IPS DF 4.7 (cell line): ENCODE results near the gene ATF6B.
"Not testable (repeated sequence)": the region's sequence is repeated elsewhere in the genome, so short reads cannot be mapped to it uniquely, and the experiment has no call there.

Experiments
- DNase-seq: peaks from one replicate; pipeline ENCODE4 v3.0.0-alpha.2; 2013; ENCODE audit warnings: low spot score; ENCODE audit errors: extremely low read depth

The ATF6B gene

DNA sequence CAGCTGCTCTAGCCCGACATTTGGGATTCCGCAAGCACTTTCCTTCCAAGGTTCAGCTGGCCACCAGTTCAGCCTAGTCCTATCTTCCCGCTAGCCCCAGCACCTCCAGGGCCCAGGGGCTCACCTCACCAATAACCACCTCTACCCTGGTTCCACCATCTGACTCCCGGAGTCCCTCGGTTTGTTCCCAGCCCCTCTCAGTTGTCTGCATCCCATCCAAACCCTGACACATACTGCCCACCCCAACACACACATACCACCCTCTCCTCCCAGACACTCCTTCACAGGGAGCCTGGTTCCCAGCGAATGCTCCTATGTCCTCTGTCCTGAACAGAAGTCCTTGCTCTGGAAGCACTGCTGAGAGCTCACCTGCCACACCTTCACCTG lies 19.3 kb downstream of the ATF6B start:
- DNase-seq = no peak

DNA sequence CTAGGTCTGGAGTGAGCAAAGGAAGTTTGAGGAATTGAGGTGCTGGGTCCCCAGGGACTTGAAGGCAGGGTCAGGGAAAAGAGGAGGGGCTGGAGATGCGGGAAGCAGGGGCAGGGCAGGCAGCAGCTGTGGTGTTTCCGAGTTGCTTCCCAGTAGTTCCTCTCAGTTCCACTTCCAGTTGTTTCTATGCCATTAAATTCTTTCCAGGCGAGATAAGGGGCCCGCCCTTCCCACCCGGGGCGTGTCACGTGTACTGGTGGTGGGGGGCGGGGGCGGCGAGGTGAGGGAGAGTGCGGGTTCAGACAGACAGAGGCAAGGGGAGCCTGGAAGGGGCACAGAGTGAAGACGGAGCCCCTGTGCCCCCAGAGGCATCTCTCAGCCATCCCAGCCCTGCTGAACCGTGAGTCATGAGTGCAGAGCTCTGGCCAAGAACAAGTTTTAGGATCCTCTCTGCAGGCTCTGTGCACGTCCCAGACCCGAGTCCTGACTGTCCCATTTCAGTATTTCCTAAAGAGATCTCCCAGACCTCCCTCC lies 19.9 kb downstream of the ATF6B start:
- no peak for DNase-seq

DNA sequence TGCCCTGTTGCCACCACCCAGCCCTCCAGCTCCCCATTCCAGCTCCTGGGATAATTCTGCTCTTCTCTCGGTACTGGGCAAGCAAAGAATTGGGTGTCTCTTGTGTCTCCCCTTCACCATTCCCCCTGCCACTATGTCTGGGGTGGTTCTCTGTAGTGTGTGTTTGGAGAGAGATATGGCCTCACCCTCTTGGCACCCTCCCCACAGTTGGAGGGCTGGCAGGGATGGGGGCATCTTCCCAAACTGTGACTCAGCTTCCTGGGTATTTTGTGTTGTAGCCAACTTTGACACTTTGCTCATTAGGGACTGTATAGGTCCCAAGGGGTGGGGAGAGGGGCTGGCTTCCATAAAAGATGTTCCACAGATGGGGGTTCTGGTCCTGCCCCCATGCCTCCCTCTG lies 20.6 kb downstream of the ATF6B start:
- DNase-seq = no peak

DNA sequence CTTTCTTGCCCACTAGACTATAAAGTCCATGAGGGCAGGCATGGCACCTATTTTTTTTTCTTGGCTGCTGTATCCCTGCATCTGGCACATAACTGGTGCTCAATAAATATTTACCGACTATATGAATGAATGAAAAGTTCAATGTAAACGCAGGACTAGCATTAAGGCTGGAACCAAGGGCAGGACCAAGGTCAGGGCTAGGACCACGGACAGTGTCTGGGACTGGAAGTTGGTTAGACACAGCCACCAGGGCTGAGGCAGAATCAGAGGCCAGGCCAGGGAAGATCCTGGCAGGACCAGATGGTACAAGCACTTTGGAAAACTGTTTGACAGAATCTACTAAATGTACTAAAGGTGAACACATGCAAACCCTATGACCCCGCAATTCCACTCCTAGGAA lies 22.6 kb downstream of the ATF6B start:
- no peak for DNase-seq

DNA sequence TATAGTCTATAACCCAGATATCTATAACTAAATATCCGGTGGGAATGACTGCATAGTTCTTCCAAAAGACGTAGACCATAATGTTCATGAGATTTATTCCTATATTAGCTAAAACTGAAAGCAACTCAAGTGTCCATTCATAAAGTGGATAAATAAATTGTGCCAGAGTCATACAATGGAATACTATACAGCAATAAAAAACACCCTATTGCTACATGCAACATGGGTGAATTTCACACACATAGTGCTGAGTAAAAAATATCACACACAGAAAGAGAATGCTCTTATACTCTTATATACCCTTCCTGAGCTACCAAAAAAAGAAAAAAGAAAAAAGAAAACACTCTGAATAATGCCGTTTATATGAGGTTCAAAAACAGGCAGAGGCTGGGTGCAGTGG lies 25.8 kb downstream of the ATF6B start:
- DNase-seq = no peak

DNA sequence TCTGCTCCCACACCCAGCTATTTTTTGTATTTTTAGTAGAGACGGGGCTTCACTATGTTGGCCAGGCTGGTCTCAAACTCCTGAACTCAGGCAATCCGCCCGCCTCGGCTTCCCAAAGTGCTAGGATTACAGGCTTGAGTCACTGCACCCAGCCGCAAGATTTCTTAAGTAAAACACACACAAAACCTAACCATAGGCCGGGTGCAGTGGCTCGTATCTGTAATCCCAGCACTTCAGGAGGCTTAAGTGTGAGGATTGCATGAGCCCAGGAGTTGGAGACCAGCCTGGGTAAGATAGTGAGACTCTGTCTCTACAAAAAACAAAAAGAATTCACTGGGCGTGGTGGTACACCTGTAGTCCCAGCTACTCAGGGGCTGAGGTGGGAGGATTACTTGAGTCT lies 27.8 kb downstream of the ATF6B start:
- DNase-seq = not testable (repeated sequence)

DNA sequence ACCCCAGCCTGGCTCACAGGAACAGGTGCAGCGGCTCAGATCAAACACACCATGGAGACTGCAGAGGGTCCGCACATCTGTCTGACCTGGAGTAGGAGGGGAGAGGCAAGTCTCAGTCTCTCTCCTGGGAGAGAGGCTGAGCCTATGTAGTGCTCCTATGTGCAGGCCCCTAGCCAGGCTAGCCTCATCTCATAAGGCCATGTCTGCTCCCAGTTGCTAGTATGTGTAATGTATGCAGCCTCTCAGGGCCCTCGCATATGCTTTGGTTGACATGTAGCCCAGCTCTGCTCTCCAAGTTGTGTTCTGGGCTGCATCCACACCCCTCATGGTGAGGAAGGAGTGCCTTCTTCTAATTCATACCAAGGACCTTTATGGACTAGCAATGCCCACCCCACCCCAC lies 30.7 kb downstream of the ATF6B start:
- DNase-seq = no peak

DNA sequence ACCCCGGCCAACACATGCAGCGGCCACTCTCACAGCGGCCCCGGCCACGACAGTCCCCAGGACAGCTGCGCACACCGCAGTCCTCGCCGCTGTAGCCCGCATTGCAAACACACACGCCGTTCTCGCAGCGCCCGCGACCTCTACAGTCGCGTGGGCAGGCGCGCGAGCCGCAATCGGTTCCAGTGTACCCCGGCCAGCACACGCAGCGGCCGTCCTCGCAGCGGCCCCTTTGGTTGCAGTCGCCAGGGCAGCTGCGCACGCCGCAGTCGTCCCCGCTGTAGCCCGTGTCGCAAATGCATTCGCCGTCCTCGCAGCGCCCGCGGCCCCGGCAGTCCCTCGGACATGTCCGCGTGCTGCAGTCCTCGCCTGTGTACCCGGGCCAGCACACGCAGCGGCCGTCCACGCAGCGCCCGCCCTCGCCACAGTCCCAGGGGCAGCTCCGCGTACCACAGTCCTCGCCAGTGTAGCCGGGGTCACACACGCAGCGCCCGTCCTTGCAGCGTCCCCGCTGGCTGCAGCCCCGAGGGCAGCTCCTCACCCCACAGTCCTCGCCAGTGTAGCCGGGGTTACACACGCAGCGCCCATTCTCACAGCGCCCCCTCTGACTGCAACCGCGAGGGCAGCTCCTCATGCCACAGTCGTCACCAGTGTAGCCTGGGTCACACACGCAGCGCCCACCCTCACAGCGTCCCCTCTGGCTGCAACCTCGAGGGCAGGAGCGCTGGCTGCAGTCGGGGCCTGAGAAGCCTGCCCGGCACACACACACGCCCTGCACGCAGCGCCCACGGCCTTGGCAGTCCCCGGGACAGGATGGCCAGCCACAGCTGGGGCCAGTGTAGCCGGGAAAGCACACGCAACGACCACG lies 31.4 kb downstream of the ATF6B start:
- DNase-seq = no peak

DNA sequence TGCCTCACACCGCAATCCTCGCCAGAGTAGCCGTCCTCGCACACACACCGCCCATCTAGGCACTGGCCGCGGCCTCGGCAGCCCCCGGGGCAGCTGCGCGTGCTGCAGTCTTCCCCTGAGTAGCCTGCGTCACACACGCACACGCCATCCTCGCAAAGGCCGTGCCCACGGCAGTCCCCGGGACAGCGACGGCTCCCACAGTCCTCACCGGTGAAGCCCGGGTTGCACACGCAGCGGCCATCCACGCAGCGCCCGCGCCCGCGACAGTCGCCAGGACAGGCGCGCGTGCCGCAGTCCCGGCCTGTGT lies 32.0 kb downstream of the ATF6B start:
- DNase-seq = no peak

DNA sequence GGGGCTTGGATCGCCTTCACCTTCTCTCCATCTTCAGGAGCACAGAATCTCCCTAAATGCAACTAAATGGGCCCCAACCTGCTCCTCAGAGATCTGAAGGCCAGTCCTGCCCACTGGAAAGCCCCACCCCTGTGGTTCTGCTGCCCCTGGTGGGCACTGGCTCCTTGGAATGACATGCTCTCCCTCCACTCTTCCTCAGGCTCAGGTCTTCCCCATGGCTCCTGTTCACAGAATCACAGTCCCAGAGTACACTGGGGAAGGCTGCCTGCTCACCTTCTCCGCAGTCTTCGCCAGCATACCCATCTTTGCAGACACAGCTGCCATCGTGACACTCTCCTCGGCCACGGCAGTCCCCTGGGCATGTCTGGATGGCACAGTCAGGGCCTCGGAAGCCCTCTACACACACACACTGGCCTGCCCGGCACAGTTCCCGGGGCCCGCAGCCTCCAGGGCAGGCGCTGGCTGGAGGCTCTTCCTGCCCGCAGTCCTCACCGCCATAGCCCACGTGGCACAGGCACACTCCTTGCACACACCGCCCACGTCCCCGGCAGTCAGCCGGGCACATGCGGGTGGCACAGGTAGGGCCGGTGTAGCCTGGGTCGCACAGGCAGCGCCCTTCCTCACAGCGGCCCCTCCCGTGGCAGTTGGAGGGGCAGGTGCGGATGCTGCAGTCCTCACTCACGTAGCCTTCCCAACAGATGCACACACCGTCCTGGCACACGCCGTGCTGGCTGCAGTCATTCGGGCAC lies 32.5 kb downstream of the ATF6B start:
- no peak for DNase-seq

DNA sequence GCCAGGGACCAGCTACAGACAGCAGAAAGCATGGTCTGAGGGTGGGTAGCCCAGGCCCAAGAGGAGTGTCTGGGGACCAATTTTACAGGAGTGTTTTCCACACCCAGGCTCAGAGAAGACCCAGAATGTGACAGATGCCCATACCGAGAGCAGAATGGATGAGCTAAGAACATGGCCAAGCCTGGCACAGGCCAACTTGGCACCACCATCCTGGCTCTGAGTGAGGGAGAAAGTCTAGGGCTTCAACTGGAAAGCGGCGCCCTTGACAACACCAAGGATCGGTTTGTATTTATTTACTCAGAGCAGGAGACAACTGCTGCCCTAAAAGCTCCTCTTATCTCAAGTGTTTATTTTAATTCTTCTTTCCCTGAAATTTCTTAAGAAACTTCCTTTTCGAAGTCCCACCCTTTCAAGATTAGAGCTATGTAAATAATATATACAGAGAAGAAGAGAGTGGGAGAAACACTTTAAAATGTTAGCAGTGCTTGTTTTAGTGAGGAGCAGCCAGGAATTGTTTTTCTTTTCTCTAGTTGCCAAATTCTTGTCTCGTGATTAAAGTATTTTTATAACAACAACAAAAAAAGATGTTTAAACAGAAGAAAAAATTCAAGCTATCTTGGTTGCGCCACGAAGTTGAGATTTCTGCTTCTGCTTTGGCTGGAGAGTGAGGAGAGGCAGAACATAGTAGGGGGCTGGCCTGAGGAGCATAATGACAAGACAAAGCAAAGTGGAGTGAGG lies 35.1 kb downstream of the ATF6B start:
- no peak for DNase-seq

DNA sequence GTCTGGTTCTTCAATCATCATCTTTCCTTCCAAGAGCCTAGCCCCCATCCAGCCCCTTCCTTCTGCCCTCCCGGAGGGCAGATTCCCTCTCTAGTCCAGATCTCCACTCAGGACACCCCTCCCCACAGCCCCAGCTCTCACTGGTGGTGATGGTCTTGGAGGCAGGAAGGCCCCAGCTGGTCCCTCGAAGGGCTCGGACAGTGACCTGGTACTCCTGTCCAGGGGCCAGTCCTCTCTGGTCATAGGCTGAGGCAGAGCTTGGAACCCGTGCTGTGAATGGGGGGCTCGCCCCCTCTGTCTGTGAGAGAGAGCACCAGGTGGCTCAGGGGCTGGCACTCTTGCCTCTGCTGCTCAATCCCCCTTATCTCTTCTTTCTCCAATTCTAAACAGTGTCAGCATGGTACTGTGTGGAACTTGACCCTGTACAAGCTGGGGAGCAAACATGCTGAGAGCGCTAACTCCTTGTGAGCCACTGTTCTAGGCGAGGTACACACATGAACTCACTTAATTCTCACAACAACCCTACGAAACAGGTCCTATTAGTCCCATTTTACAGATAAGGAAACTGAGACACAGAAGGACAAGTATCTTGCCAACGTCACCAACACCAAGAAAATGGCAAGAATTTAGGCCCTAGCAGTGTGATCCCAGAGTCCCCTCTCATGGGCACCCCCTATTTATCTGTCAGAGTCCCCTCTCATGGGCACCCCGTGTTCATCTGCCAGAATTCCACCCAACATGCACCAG lies 38.8 kb downstream of the ATF6B start:
- no peak for DNase-seq

DNA sequence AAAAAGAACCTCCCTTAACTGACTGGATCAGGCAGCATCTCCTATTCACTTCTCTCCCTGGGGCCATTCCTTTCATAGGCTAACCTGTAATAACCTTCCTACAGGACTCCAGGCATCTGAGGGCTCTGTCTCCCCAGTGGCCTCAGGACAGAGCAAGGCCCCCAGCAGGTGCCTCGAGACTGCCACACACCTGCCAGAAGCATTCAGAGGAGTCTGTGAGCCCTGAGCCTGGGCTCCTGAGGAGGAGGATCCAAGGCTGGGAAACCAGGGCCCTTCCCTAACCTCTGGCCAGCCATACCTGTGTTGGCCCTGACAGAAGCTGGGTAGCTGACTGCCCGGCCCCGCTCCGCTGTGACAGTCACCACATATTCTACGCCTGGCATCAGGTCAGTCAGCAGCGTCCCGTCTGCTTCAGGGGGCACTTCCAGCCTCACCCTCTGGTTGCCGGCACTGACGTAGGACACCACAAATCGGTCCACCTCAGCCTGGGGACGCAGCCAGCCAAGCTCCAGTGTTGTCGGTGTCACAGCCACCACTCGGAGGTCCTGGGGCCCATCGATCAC lies 39.5 kb downstream of the ATF6B start:
- no peak for DNase-seq

DNA sequence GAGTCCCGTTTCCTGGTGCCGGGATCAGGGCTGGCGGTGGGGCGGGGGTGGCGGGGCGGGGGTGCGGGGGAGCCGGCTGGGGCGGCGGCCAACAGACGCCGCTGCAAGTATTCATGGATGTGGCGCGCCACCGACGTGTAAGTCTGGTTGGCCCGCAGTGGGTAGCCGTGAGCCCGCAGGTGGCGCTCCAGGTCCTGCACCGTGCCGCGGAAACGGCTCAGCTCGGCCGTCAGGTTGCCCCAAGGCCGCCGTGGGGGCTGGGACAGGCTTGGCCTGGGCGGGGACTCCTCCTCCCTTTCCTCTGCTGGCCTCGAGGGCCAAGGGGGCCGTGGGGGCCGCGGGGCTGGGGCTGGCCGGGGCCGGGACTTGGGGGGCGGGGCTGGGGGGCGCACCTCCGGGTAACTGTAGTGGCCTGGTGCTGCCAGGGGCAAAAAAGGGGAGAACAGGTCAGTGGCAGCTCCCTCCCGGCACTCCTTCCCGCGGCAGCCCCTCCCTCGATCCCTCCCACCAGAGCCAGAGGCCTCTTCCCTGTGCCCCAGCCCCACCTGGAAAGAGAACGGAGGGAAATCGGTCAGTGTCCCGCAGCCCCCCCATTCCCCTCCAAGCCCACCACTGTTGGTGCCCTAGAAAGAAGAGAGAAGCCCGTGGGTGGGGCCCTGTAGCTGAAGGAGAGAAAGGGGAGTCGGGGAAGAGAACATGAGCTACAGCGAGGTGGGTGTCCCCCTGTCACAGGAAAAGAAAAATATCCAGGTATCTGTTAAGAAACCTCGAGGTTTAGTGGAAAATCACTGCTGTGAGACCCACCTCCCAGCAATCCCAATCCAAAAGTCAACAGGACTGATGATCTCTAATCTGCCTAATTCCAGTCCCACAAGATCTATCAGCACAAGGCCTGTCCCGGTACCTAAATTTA lies 40.2 kb downstream of the ATF6B start:
- DNase-seq = peak; percentile 49

DNA sequence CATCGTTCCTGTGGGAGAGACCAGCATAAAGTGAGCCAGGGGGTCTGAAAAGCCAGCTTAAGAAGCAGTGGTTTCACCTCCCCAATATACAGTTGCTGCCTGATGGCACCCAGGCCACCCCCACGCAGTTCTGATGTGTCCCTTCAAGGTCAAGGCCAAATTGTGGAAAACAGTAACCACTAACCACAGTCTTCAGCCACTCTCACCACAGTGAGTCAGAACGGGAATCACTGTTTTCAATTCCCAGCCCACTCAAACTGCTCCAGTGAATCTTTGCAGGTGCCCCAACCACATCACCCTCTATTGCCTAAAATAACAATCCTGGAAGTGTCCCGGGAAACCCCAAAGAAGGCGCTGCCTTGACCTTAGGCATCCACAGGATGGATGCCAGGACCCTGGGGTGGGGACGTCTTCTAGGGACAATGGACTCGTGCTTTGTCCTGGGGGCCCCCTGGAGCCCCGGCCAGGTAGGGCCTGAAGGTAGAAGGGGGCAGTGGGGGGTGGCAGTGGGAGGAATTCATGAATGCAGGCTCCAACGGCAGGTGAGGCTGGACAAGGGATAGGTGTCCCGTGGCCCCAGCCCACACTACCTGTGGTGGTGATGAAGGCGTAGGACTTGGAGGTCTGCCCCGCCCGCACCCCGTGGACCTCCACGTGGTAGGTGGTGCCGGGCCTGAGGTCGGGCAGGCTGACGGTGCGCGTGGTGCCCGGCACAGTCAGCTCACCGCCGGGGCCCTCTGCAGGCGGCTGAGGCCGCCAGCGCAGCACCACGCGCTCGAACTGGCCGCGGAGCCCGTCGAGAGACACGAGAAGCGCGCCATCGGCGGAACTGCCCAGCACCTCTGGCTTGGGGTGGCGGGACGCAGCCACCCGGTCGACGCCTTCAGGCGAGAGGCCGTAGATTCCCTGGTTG lies 41.1 kb downstream of the ATF6B start:
- no peak for DNase-seq

DNA sequence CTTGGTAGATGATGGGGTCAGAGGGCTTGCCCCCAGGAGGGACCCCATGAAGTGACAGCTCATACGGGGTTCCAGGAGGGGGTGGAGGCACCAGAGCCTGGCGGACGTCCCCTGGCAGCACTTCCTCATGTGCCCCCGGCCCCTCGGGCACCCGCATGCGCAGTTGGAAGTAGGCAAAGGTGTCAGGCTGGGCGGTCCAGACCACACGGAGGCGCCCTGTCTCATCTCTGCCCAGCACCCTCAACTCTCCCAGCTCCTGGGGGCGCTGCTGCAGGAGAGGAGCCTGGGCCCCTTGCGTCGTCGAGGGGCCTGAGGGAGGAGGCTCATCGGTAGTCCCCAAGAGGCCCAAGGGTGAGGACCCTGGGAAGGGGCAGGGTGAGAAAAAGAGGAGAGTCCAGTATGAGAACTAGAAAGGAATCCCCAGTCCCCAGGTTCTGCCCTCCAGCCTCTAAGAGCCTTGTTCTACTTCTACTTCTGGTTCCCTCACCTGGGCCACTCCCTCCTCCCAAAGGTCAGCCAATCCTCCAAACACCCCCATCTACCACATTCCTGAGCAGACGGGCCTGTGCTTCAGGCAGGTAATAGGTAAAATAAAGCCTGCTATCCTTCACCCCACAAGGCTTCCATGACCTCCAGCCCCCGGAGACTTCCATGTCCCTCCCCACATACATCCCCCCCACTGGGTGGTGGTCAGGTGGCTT lies 42.1 kb downstream of the ATF6B start:
- no peak for DNase-seq

DNA sequence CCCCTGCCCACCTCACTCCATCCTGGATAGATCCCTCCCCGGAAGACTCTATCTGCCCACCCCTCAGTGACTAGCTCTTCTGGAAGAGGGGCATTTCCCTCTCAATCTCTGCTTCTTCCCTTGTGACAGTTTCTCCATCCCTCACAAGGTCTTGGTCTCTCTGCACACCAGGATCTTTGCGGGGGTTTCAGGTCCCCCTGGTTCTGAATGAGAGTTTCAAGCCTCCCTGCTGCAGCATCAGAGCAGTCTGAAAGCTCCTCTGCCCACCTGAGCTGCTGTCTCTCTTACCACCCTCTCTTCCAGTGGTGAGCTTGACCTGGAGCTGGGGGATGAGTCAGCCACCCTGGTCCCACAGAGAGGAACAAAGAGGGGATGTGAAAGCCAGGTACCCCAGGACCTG lies 43.3 kb downstream of the ATF6B start:
- no peak for DNase-seq
